ENCODE results near the gene EXOC6.

EXOC6 gene

DNA sequence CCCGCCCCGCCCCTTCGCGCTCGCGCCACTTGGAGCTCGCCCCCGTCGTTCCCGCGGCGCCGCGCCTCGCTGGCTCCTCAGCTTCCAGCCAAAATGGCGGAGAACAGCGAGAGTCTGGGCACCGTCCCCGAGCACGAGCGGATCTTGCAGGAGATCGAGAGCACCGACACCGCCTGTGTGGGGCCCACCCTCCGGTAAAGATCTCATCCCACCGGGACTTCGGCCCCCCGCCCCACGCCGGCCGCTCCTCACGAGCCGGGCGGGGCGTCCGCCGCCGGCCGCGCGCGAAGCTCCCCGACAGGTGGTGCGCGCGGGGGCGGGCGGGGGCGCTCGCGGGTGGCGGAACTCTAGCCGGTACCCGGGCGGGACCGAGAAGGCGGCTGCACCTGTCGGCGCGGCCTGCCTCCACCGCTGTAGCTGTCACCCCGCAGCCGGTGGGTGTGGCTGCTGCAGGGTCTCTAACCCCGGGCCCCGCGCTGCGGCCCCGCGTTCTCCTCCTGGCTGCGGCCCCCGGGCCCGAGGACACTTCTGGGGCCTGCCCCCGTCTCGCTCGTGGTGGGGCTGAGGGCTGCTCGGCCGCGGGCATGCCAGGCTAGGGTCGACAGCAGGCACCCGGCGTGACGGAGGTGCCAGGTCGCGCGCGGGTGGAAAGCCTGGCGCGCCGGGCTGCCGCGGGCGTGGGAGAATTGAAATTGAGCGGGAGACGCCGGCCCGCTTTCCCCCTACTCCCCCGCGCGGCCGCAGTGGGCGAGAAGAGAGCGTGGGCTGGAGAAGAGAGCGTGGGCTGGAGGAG is at the start of gene EXOC6 (continued):
- no peak for TF ChIP-seq ZNF132 (tag by site-specific recombination; IDR thresholded peaks at IDR 0.05; ENCODE audit: borderline replicate concordance)
- no peak for TF ChIP-seq GLIS1 (tag by site-specific recombination; IDR thresholded peaks at IDR 0.05)
- TF ChIP-seq ZNF626 (tag by site-specific recombination; IDR thresholded peaks at IDR 0.05): no peak
- no peak for TF ChIP-seq ZFP41 (tag by site-specific recombination; IDR thresholded peaks at IDR 0.05; ENCODE audit: borderline replicate concordance)
- no peak for TF ChIP-seq ZNF211 (tag by site-specific recombination; IDR thresholded peaks at IDR 0.05; ENCODE audit: low read depth)
- TF ChIP-seq ZNF114 (tag by site-specific recombination; IDR thresholded peaks at IDR 0.05): no peak
- no peak for TF ChIP-seq GFI1B (tag by site-specific recombination; IDR thresholded peaks at IDR 0.05)
- no peak for TF ChIP-seq ZNF48 (tag by site-specific recombination; IDR thresholded peaks at IDR 0.05)
- no peak for TF ChIP-seq ZNF341 (tag by site-specific recombination; IDR thresholded peaks at IDR 0.05; ENCODE audit: low read depth)
- TF ChIP-seq ZNF335 (tag by site-specific recombination; conservative IDR thresholded peaks at IDR 0.05): peak; percentile 42
- TF ChIP-seq ZSCAN30 (tag by site-specific recombination; IDR thresholded peaks at IDR 0.05): no peak
- TF ChIP-seq, protein P1, sequence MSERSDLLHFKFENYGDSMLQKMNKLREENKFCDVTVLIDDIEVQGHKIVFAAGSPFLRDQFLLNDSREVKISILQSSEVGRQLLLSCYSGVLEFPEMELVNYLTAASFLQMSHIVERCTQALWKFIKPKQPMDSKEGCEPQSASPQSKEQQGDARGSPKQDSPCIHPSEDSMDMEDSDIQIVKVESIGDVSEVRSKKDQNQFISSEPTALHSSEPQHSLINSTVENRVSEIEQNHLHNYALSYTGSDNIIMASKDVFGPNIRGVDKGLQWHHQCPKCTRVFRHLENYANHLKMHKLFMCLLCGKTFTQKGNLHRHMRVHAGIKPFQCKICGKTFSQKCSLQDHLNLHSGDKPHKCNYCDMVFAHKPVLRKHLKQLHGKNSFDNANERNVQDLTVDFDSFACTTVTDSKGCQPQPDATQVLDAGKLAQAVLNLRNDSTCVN (tag by site-specific recombination; optimal IDR thresholded peaks at IDR 0.05): peak; percentile 94
- TF ChIP-seq HIC1 (tag by site-specific recombination; IDR thresholded peaks at IDR 0.05): peak; percentile 48; the same call in 1 of the 2 replicates
- TF ChIP-seq BCL6B (tag by site-specific recombination; IDR thresholded peaks at IDR 0.05): no peak
- no peak for TF ChIP-seq REPIN1 (tag by site-specific recombination; IDR thresholded peaks at IDR 0.05; ENCODE audit: low read depth)
- no peak for TF ChIP-seq OSR2 (tag by site-specific recombination; IDR thresholded peaks at IDR 0.05)
- no peak for TF ChIP-seq FEZF1 (tag by site-specific recombination; IDR thresholded peaks at IDR 0.05)
- no peak for TF ChIP-seq HOXC10 (CRISPR knock-in tag; IDR thresholded peaks at IDR 0.05)
- TF ChIP-seq SP3 (tag by site-specific recombination; IDR thresholded peaks at IDR 0.05): peak; percentile 33
- TF ChIP-seq ZNF624 (tag by site-specific recombination; IDR thresholded peaks at IDR 0.05): no peak
- no peak for TF ChIP-seq ZNF792 (tag by site-specific recombination; IDR thresholded peaks at IDR 0.05)
- no peak for TF ChIP-seq ZNF837 (tag by site-specific recombination; IDR thresholded peaks at IDR 0.05)
- TF ChIP-seq ZNF248 (tag by site-specific recombination; IDR thresholded peaks at IDR 0.05): no peak
- no peak for TF ChIP-seq ZNF521 (tag by site-specific recombination; IDR thresholded peaks at IDR 0.05)
- TF ChIP-seq ZNF596 (tag by site-specific recombination; IDR thresholded peaks at IDR 0.05): no peak
- TF ChIP-seq ZNF202 (tag by site-specific recombination; IDR thresholded peaks at IDR 0.05; ENCODE audit: borderline replicate concordance): no peak
- no peak for TF ChIP-seq GLI2 (tag by site-specific recombination; IDR thresholded peaks at IDR 0.05; ENCODE audit: borderline replicate concordance, low read depth)
- TF ChIP-seq ZNF391 (tag by site-specific recombination; IDR thresholded peaks at IDR 0.05; ENCODE audit: borderline replicate concordance, low read depth): no peak; the same call in 1 of the 2 replicates
- TF ChIP-seq ZNF585B (tag by site-specific recombination; IDR thresholded peaks at IDR 0.05): no peak
- TF ChIP-seq ZNF658 (tag by site-specific recombination; IDR thresholded peaks at IDR 0.05): no peak
- no peak for TF ChIP-seq ZNF133 (tag by site-specific recombination; IDR thresholded peaks at IDR 0.05)
- TF ChIP-seq, protein P2, sequence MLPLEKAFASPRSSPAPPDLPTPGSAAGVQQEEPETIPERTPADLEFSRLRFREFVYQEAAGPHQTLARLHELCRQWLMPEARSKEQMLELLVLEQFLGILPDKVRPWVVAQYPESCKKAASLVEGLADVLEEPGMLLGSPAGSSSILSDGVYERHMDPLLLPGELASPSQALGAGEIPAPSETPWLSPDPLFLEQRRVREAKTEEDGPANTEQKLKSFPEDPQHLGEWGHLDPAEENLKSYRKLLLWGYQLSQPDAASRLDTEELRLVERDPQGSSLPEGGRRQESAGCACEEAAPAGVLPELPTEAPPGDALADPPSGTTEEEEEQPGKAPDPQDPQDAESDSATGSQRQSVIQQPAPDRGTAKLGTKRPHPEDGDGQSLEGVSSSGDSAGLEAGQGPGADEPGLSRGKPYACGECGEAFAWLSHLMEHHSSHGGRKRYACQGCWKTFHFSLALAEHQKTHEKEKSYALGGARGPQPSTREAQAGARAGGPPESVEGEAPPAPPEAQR (tag by site-specific recombination; IDR thresholded peaks at IDR 0.05): no peak
- TF ChIP-seq OVOL3 (tag by site-specific recombination; IDR thresholded peaks at IDR 0.05): no peak
- TF ChIP-seq ZNF555 (tag by site-specific recombination; conservative IDR thresholded peaks at IDR 0.05): no peak
- no peak for TF ChIP-seq ZNF366 (tag by site-specific recombination; conservative IDR thresholded peaks at IDR 0.05)

Measured in HEK293 (cell line).